DMS79 (cell line): ENCODE measurements around the gene PIK3R5.
"Not testable (repeated sequence)": the region's sequence is repeated elsewhere in the genome, so short reads cannot be mapped to it uniquely, and the experiment has no call there.

Experiments used
- DNase-seq: peaks from one replicate; lab custom pipeline; 2025; lab: John Stamatoyannopoulos, UW

Gene PIK3R5

DNA sequence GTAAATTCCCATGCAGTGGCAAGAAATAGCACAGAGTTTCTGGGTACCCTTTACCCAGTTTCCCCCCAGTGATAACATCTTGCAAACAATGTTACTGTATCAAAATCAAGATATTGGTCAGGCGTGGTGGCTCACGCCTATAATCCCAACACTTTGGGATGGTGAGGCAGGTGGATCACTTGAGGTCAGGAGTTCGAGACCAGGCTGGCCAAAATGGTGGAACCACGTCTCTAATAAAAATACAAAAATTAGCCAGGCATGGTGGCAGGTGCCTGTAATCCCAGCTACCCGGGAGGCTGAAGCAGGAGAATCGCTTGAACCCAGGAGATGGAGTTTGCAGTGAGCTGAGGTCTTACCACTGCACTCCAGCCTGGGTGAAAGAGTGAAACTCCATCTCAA, 109.3 kb downstream of the PIK3R5 start:
- not testable (repeated sequence) for DNase-seq

- DNase-seq = no peak
Observed at GRCh38 chr17:8855477-8856204, 109.9 kb downstream of the PIK3R5 start.

- no peak for DNase-seq
Observed at GRCh38 chr17:8851600-8851999, 113.9 kb downstream of the PIK3R5 start.

DNA sequence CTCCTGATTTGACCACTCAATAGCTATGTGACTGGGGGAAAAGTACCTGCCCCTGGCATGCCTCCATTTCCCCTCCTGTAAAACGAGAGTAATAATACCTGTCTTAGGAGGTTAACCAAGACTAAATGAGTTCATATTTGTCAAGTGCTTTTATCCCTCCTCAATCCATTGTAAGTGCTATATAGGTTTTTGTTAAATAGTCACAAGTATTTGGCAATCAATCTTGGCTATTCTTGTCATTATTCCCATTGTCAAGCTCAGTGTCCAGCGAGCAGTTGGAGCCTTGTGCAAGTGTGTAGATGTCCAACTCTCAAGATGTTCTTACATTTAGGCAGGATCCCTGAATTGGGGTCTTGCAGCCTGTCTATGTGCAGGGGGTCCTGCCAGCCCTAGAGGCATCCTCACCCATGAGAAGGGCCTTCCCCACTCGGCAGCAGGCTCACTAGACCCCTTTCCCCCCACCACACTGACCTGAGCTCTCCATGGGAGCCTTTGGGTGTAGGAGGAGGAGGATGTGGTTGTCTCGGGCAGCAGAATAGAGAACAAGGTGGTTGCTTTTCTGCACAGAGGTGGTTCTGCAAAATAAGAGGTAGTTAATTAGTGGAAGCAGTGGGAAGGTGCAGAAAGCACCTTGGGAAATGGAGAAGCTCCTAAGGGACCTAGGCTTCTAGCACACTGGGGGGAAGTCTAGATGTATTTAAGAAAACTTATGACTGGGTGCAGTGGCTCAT, 116.0 kb downstream of the PIK3R5 start:
- no peak for DNase-seq

- no peak for DNase-seq
Observed at GRCh38 chr17:8847891-8848290, 117.6 kb downstream of the PIK3R5 start.

DNA sequence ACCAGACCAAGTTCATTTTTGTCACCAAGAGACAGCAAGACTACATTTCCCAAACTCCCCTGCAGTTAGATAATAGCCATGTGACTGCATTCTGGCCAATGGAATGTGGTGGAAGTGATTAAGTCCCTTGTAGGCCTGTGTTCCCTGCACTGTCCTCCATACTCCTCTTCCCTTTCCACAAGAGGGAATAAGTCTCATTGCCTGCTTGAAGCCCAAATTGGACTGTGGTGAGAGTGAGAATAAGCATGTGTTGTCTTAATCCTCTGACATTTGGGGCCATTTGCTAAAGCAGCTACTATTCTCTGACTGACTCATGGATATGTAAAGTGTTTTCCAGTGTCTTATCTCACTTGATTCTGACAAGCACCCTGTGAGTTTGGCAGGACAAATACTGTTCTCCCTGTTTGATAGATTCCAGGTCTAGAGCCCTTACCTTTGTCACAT, 118.7 kb downstream of the PIK3R5 start:
- no peak for DNase-seq

- DNase-seq = no peak
Observed at GRCh38 chr17:8844229-8845218, 121.0 kb downstream of the PIK3R5 start.

GRCh38 chr17:8843344-8843743, 122.2 kb downstream of the PIK3R5 start:
- DNase-seq = no peak

DNA sequence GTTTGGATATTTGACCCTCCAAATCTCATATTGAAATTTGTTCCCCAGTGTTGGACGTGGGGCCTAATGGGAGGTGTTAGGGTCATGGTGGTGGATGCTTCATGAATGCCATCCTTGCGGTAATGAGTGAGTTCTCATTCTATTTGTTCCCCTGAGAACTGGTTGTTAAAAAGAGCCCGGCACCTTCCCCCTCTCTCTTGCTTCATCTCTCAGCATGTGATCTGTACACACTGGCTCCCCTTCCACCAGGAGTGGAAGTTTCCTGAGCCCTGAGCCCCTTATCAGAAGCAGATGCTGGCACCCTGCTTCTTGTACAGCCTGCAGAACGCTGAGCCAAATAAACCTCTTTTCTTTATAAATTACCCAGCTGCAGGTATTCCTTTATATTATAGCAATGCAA, 123.7 kb downstream of the PIK3R5 start:
- DNase-seq = no peak

- DNase-seq = no peak
Observed at GRCh38 chr17:8839410-8839935, 126.0 kb downstream of the PIK3R5 start.

GRCh38 chr17:8838551-8839095, 126.9 kb downstream of the PIK3R5 start:
- no peak for DNase-seq

DNA sequence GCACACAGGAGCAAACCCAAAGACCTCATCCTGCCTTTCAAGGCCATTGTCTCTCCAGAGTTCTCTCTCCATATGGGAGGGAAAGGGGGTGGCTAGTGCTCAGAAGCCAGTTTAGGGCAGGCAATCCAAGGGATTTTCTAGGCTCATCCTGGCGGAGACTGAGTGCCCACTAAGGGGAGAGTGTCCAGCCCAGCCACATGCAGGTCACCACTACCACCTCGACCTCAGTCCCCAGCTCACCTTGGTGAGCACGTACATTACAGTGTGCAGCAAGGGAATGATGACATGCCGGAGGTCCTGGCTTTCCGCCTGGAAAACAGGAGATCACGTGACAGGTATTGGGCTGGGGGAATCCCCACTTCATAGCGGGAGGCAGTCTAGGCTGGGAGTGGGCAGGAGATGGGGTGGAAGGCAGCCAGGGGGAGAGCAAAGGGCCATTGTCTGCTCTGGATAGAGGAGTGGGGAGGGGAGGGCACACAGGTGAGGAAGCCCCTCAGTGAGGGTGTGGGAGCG, 127.9 kb downstream of the PIK3R5 start:
- DNase-seq = no peak

- DNase-seq = no peak
Observed at GRCh38 chr17:8836821-8837562, 128.5 kb downstream of the PIK3R5 start.

DNA sequence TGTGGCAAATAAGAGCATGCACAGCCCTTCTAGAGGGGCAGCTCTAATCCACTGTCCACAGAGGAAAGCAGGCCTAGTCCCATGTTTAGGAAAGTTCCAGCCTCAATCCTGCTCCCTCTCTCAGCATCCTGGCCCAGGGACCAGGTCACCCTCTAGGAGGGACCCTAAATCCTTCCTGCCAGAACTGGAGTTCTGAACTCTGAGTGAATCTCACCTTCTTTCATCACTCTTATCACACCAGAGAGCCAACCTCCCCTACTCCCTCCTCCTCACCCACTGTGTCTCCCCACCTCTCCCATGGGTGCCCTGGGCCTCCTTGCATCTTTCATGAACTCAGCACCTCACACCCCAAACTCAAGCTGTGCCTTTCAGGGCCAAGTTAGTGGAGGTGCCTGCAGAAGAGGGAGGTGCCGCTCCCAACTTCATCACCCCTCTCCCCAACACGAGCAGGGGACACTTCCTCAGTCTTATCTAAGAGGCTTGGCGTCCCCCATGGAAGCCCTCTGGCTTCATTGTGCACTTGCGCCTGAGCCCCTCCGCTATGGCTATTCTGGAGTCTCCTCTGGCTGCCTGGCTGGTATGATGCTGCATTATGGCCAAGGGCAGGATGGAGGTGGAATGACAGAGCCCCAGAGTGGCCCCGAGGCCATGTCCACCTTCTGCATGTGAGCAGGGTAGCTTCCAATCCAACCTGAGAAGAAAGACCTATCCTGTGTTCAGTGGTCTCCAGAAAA, 129.7 kb downstream of the PIK3R5 start:
- no peak for DNase-seq

DNA sequence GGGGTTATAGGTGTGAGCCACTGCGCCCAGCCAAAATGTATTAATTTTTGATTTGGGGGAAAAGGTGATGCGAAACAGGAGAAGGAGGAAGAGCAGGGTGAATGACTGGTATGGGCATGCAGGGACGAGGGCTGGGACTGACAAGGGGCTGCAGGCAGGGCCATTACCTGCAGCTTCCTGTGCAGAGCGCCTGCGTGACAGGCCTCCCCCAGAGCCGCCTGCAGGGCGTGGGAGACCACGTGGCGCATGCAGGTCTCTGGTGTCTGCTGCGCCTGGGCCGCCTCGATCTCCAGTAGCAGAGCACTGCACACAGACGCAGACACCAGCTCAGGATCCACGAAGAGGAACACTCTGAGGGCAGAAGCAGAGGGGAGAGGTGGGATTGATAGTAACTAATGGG, 130.4 kb downstream of the PIK3R5 start:
- DNase-seq = no peak

- DNase-seq = no peak
Observed at GRCh38 chr17:8832711-8833352, 132.7 kb downstream of the PIK3R5 start.

- no peak for DNase-seq
Observed at GRCh38 chr17:8831234-8831849, 134.2 kb downstream of the PIK3R5 start.

- DNase-seq = no peak
Observed at GRCh38 chr17:8830141-8830540, 135.4 kb downstream of the PIK3R5 start.
